Caki2 (cell line): Measurements from ENCODE around the gene LPP. TPM values are rescaled to one million over a fixed set of nuclear protein-coding genes. Genes with fewer than 3 reads are reported as not detected.

ENCODE experiments used
- DNase-seq: peaks from one replicate; pipeline ENCODE4 v3.0.0-alpha.2; 2015; ENCODE audit warnings: low read depth
- in situ Hi-C: cut with HindIII; loops from 2 replicates; pipeline ENCODE4 v1.10.0; 2016; ENCODE audit warnings: low sequenced_read_pairs, low pct_unique_long_range_greater_than_20kb, mixed read lengths
- total RNA-seq: library from RNA; depleted of rRNA; stranded (reverse); fragments of >200 nt; shearing (Covaris generic); gene quantifications from 2 replicates; pipeline ENCODE4 v1.2.3, GENCODE V29; 2014; ENCODE audit warnings: low replicate concordance

Gene LPP
- total RNA-seq, 1 experiment from 2014 or later: 9.2 TPM

GRCh38 chr3:188780193-188781147 is 626.5 kb downstream of the LPP start:
- DNase-seq: no peak
- in situ Hi-C loops: no loop called here

- no peak for DNase-seq
- in situ Hi-C loops: no loop called here
Observed at GRCh38 chr3:188782613-188783124, 628.7 kb downstream of the LPP start.

GRCh38 chr3:188786424-188786823 is 632.5 kb downstream of the LPP start:
- in situ Hi-C loops: no loop called here
- no peak for DNase-seq

- in situ Hi-C loops: no loop called here
- no peak for DNase-seq
Observed at GRCh38 chr3:188788621-188789081, 634.7 kb downstream of the LPP start.

- DNase-seq: no peak
- in situ Hi-C loops: no loop called here
Observed at GRCh38 chr3:188789251-188789650, 635.3 kb downstream of the LPP start.

GRCh38 chr3:188791311-188791710 is 637.4 kb downstream of the LPP start:
- in situ Hi-C loops: no loop called here
- DNase-seq: no peak

- in situ Hi-C loops: no loop called here
- no peak for DNase-seq
Observed at GRCh38 chr3:188792793-188793192, 638.8 kb downstream of the LPP start.

GRCh38 chr3:188796122-188796631 is 642.2 kb downstream of the LPP start:
- in situ Hi-C loops: no loop called here
- no peak for DNase-seq

GRCh38 chr3:188797045-188797444 is 643.1 kb downstream of the LPP start:
- in situ Hi-C loops: no loop called here
- DNase-seq: no peak

GRCh38 chr3:188798556-188799145 is 644.7 kb downstream of the LPP start:
- in situ Hi-C loops: no loop called here
- no peak for DNase-seq

- DNase-seq: no peak
- in situ Hi-C loops: no loop called here
Observed at GRCh38 chr3:188801393-188801792, 647.4 kb downstream of the LPP start.

- DNase-seq: no peak
- in situ Hi-C loops: no loop called here
Observed at GRCh38 chr3:188802645-188803044, 648.7 kb downstream of the LPP start.

GRCh38 chr3:188807006-188807405 is 653.0 kb downstream of the LPP start:
- DNase-seq: peak; percentile 3

GRCh38 chr3:188812198-188812597 is 658.2 kb downstream of the LPP start:
- in situ Hi-C loops: no loop called here

More at GRCh38 chr3:188807006-188807405, 653.0 kb downstream of the LPP start:
- in situ Hi-C loops: no loop called here

GRCh38 chr3:188814581-188814980 is 660.6 kb downstream of the LPP start:
- DNase-seq: no peak
- in situ Hi-C loops: no loop called here

More at GRCh38 chr3:188812198-188812597, 658.2 kb downstream of the LPP start:
- DNase-seq: no peak

GRCh38 chr3:188817103-188817934 is 663.4 kb downstream of the LPP start:
- in situ Hi-C loops: no loop called here
- DNase-seq: no peak

GRCh38 chr3:188817935-188818269 is 663.9 kb downstream of the LPP start:
- in situ Hi-C loops: no loop called here
- no peak for DNase-seq

- in situ Hi-C loops: no loop called here
- no peak for DNase-seq
Observed at GRCh38 chr3:188818282-188818681, 664.3 kb downstream of the LPP start.
